GM20431 (cell line): ENCODE measurements around the gene ULK2.
"Not testable (repeated sequence)": the region's sequence is repeated elsewhere in the genome, so short reads cannot be mapped to it uniquely, and the experiment has no call there.

ENCODE experiments used
- in situ Hi-C: fragments of 300-500 bp; cut with MseI, MboI; formaldehyde crosslinking; loops from one replicate; pipeline ENCODE4 v1.15.0; 2020; ENCODE audit warnings: low sequenced_read_pairs; ENCODE audit not compliant: unreplicated experiment

ULK2 gene

DNA sequence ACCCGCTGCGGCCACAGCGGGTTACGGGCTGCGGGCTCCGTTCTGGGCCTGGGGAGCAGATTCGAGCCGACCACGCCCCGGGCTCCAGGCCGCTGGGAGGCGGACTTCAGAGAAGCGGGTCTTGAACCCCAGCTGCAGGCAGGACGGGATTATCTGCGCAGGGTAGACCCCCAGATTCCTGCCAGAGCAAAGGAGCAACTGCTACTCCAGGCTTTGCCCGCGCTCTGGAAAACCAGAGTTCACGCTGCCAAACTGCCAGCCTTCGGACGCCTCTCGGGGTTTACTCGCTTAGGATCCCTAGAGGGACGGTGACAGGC is 301 bp upstream of the ULK2 start:
- in situ Hi-C loops, result no loop called here

DNA sequence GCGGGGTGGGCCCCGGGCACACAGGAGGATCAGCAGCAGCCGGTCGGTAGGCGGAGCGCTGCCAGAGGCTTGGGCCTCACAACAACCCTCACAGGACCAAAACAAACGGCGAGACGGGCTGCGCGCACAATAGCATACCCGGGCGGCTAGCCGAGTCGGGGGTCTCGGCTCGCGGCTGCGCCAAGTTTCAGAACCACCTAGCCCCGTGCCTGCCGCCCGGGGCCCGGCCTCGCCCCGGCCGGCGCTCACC is 732 bp downstream of the ULK2 start:
- in situ Hi-C loops, result no loop called here

DNA sequence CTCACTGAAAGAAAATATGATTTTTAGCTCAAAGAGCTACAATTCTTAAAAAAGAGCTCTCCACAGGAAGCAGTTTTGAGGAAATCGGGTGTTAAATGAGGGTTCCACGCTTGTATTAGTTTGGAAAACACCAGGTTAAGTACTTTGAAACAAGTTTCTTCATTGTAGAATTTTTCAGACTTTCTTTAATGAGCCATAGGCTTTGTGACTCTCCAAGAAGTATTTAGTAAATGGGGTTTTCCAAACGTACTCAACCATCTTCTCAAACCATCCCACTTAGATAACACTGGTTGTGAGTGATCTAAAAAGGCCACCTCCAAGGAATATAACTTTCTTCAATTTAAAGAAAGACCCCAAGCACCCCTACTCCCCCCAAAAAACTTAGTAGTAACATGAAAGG is 2.7 kb downstream of the ULK2 start:
- in situ Hi-C loops, result no loop called here

DNA sequence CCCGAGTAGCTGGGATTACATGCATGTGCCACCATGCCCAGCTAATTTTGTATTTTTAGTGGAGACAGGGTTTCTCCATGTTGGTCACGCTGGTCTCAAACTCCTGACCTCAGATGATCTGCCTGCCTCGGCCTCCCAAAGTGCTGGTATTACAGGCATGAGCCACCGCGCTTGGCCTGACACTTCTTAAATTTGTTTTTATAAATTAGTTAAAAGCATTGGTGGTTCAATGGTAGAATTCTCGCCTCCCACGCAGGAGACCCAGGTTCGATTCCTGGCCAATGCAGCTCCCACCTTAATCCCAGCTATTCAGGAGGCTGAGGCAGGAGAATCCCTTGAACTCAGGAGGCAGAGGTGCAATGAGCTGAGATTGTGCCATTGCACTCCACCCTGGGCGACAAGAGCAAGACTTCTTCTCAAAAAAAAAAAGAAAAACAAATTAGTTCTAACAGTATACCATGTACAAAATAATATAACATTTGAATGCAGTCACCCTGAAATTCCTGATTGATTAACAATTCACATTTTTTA is 7.0 kb downstream of the ULK2 start:
- in situ Hi-C loops, result not testable (repeated sequence)

DNA sequence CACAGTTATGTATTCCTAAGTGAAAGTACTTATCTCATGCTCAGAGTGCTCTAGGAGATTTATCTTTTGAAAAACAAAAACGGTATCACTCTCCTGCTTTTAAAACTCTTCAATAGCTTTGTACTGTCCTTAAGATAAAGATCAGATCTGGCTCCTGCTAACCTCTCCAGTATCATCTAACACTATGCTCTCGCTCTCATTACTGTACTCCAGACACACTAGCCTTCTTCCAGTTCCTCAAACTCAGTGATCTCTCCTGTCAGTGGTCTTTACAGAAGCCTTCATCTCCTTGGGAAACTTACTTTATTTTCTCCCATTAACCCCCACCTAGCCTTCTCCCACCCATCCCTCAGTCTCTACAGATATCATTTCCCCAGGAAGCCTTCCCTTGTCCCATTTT is 10.1 kb downstream of the ULK2 start:
- in situ Hi-C loops, result no loop called here

DNA sequence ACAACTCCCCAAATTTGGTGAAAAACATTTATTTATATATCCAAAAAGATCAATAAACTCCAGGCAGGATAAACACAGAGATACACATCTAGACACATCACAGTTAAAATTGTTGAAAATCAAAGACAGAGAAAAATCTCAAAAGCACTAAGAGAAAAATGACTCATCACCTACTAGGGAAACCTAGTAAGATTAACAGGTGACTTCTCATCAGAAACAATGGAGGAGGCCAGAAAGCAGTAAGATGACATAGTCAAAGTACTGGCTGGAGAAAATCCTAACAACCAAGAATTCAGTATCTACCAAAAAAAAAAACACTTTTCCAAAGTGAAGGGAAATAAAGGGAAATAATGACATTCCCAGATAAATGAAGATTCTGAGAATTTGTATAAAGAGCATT is 33.8 kb downstream of the ULK2 start:
- in situ Hi-C loops, result no loop called here

DNA sequence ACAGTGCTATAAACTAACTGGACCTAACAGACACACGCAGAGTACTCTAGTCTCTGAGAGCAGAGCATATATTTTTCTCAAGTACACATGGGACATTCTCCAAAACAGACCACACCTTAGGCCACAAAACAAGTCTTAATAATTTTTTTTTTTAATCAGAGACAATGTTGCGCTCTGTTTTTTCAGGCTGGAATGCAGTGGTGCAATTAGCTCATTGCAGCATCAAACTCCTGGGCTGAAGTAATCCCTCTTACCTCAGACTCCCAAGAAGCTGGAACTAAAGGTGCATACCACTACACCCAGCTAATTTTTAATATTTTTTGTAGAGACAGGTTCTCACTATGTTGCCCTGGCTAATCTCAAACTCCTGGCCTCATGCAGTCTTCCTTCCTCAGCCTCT is 37.7 kb downstream of the ULK2 start:
- in situ Hi-C loops, result no loop called here

DNA sequence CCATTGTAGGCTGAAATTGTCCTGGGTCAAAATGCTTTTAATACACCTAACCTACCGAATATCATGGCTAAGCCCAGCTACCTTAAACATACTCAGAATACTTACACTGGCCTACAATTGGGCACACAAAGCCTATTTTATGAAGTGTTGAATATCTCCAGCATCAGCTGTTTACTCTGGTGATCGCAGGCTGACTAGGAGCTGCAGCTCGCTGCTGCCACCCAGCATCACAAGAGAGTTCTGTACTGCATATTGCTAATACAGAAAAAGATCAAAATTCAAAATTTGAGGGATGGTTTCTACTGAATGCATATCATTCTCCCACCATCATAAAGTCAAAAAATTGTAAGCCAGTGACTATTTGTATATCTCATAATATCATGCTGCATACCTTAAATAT is 55.3 kb downstream of the ULK2 start:
- in situ Hi-C loops, result no loop called here

DNA sequence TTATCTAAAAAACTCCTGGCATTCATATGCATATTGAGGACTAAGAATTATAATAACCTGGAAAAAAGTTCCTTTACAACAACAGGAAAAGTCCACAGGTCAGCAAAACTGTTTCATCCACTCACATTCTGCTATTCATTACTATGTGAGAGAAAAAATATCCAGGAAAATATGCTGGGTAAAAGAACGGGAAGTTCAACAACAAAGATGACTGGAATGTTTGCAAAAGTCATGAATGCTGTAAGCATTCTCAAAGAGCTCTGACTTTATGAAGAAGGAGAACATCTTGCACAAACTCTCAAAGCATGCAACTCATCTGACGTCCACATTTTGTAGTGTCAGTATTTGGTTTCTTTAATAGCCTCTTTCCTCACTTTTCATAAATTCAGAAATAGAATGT is 62.7 kb downstream of the ULK2 start:
- in situ Hi-C loops, result no loop called here

DNA sequence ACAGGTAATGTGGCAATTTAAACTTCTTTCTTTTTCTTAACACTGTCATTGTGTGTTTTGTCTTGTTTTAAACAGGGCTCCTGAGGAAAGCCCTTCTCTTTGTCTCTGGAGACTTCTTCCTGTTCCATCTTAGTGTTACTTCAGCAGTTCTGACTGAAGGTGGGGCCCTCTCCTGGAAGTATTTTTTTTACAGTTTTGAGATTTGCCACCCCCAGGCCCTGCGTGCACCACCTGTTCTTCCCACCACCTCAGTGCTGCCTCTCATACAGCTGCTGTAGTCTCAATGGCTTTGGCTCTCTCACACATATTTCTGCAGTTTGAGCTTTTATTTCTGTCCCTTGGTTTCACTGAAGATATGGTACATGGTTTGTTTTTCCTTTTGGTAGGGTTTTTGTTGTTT is 67.2 kb downstream of the ULK2 start:
- in situ Hi-C loops, result no loop called here

DNA sequence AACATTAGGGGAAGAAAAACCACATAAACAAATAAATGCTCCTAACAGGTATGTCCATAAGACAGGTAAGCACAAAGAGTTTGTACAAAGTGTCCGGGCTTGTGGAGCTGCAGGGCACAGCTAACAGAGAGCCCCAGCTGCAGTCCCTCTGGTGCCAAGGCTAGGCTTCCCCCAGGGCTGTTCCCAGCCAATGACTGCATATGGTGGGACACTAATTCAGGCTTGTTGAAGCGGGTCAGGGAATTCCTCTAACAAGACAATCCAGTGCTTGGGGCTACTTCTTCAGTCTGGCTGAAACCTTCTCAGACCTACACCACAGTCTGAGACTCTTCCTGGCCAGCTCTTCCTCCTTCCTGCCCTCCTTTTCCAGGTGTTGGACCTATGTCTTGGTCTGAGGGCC is 67.9 kb downstream of the ULK2 start:
- in situ Hi-C loops, result no loop called here

DNA sequence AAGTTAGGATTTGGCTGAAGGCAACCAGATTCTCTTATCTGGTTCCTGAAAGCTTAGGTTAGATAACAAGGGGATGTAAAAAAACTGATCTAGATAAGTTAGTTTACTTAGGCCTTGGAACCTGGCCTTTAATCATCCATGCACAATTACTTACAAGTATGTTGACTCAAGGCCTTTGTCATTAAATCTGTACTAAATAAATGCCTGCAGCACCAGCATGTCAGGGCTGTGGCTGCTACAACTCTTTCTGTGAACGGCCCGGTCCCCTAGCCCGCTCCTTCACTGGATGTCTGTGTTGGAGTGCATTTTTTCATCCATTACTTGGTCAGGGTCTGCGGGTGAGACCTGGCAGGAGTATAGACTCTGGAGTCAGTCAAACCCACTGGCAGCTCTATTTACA is 71.3 kb downstream of the ULK2 start:
- in situ Hi-C loops, result no loop called here

DNA sequence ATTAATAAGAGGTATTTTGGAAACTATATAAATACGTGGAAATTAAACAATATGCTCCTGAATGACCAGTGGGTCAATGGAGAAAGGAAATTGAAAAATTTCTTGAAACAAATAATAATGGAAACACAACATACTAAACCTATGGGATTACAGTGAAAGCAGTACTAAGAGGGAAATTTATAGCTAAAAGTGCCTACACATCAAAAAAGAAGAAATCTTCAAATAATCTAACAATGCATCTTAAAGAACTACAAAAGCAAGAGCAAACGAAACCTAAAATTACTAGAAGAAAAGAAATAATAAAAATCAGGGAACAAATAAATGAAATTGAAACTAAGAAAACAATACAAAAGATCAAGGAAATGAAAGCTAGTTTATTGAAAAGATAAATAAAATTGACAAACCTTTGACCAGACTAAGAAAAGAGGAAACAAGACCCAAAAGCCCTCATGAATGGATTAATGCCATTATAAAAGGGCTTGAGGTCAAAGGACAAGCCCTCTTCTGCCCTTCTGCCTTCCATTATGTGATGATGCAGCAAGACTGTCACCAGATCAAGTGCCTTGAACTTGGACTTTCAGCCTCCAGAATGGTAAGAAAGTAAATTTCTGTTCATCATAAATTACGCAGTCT is 75.7 kb downstream of the ULK2 start:
- in situ Hi-C loops, result no loop called here

DNA sequence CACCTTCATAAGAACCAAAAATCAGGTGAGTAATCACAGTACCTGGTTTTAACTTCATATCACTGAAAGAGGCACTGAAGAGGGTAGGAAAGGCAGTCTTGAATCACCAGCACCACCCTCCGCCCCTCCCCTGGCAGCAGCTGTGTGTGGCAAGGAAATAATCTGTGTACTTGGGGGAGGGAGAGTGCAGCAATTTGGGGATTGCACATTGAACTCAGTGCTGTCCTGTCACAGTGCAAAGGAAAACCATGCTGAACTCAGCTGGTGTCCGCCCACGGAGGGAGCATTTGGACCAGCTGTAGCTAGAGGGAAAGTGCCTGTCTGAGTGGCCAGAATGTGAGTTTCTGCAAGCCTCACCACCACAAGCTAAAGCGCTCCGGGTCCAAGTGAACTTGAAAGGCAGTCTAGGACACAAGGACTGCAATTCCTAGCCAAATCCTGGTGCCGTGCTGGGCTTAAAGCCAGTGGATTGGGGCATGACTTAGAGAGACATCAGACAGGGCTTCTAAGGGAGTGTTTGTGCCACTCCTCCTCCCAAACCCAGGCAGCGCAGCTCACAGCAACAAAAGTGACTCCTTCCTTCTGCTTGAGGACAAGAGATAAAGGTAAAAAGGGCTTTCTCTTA is 79.9 kb downstream of the ULK2 start:
- in situ Hi-C loops, result no loop called here

DNA sequence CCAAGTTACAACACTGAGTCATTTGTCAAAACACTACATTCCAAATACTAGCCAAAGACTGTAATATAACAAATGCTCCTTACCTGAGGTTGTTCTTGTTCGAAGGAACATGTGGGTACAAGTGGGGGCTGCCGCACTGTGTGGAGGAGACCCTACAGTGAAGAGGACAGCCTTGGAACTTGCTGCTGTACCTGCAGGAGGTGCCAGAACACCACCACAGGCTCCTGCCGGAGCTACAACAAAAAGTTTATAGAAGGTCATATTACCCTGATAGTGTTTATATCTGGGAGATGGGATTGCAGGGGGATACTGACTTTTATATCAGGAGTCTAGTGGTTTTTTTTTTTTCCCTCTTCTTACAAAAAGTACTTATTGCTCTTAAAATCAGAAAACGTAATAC is 81.9 kb downstream of the ULK2 start:
- in situ Hi-C loops, result no loop called here

DNA sequence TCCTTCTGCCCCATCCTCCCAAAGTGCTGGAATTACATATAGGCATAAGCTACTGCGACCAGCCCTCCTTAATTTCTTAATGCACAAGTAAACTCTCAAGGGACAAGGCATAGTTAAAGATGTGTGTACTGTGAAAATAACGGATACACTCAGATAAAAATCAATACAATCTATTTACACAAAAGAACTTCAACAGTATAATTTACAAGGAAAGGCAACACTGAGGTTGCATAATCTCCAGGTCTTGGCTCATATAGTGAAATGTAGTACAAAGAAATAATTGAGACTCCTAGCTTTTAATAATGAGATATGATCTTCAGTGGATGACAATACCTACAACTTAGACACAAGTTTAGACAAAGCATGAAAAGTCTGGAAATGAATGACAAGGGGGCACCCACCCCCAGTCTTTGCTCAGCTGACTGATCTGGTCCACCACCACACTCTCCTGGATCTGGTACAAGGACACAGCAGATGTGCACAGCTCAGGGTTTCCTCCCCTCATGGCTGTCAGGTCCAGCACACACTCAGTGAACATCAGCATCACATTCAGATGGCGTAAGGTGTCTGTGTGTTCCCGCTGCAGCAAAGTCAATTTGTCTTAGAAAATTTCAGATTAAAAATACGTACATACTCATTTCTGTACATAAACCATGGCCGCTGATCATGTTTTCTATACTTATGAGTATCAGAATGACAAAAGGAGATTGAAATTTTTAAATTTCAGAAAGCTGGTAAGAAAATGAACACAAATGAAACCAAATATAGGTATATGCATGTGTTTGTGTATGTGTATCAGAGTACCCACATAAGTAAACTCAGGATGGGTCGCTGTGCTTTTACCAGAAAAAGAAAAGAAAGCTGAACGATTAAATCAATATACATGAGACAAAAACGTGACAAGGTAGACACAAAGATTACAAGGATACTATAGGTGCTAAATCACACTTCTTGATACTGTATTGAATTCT is 86.0 kb downstream of the ULK2 start:
- in situ Hi-C loops, result no loop called here

DNA sequence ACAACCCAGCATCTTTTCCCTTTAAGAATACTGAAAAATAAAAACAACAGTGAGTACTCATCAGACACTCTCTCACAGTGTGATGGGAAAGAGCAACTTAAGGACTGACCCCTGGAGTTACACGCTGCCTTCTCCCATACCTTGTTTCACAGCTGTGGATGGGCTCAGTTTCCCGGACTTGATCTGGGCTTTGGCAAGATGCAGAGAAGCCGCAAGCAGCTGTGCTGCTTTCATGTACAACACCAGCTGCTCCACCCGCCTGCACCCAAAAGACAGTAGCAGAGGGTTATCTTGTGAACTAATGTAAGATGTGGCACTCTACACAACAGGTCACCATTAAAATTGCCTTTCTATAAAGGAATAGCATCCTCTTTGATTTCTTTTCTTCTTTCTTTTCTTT is 86.9 kb downstream of the ULK2 start:
- in situ Hi-C loops, result no loop called here

DNA sequence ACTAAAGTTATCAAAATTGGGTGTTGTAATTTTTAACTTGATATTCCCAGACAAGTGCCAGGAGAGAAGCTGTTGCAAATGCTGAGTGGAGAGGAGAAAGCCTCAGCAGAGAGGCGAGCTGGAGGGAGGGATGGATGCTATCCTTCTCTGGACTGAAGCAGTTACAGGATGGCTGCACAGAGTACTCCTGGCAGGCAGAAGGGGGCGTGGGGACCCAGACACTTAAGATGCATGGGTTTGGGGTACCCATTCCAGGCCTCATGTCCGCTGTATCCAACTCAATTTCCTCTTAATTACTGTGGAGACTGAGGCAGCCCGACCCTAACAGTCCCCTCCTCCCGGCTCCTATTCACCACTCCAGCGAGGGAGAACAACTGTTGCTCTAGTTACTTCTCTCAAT is 94.2 kb downstream of the ULK2 start:
- in situ Hi-C loops, result no loop called here

DNA sequence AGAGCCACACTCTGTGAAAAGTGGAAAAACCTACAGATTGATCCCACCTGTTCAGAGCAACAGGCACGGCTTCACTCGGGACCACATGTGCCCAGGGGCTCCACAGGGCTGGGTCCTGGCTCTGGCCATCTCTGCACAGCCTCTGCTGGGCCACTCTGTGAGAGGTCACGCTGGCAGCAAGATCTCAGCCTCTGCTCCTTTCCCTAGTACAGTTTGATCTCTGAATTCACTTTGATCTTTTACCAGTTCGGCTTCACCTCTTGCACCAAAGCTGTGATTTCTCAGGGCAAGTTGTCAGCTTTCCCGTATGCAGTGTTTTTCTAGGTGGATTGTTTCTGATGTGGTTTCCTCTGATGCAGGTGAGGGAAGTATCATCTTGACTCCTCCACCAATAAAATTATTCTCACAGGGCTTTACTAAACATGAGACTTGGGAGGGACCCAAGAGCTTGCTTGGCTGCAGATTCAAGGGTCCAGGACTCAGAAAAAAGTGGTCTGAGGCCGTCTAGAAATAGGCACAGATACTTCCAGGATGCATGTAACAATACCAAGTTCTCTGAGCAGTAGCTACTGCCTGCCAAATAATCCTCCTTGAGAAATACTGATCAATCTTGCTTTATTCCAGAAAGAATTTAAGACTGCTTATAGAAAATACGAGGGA is 95.6 kb downstream of the ULK2 start:
- in situ Hi-C loops, result no loop called here

DNA sequence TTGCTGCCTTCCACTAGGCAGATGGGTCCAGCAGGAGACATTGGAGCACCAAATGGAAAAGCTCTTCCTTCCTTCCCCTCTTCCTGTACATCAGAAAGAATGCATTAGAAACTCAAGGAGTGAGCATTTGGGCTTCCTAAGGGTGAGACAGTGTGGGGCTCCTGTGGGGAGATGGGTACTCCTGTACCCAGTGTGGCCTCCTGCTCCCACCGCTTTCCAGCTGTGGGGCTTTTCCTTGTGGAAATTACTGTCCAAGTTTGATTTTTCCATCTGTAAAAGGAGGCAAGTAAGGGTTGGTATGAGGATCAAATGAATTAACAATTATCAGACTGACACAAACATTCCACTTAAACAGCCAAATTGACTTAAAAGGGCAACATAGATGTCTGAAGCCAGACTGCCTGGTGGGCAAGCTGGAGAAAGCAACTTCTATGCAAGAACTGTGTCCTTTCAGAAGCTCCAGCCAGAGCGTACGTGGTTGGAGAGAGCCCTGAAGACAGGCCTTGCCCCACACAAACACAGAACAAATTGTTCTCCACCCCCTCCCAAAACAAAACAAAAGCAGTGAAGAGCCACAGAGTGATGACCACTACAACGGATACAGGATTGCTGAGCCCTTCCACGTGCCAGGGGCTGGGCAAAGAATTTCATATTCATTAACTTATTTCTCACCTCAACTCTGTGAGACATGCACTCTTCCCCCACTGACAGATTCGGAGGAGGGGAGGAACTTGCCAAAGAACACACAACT is 96.6 kb downstream of the ULK2 start:
- in situ Hi-C loops, result no loop called here
